ENCODE measurements around the gene SYTL3.

DNA sequence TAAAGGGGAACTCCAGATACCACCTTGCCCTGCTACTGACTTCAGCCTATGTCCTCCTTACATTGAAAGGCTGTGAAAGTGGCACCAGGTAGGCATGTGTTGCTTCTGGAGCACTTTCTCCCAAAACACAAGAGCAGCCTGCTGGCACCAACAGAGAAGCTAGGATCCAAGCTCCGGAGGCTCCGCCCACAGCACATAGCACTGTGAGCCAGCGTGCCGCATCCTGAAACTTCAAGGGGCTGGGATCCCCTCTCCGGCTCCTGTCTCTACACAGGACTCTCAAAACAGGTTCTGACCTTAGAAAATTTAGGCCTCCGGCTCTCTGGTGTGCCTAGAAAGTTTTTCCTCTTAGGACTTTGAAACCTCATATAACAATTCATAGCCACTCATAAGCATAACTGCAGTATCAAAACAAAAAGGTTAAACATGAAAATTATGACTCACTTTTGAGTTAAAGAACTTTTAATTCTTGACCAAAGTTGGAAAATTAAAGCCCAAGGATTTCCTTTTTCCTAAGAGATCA lies 128.2 kb downstream of the SYTL3 start:
- TF ChIP-seq, protein P1, sequence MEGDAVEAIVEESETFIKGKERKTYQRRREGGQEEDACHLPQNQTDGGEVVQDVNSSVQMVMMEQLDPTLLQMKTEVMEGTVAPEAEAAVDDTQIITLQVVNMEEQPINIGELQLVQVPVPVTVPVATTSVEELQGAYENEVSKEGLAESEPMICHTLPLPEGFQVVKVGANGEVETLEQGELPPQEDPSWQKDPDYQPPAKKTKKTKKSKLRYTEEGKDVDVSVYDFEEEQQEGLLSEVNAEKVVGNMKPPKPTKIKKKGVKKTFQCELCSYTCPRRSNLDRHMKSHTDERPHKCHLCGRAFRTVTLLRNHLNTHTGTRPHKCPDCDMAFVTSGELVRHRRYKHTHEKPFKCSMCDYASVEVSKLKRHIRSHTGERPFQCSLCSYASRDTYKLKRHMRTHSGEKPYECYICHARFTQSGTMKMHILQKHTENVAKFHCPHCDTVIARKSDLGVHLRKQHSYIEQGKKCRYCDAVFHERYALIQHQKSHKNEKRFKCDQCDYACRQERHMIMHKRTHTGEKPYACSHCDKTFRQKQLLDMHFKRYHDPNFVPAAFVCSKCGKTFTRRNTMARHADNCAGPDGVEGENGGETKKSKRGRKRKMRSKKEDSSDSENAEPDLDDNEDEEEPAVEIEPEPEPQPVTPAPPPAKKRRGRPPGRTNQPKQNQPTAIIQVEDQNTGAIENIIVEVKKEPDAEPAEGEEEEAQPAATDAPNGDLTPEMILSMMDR (IDR thresholded peaks at IDR 0.05): no peak
- no peak for TF ChIP-seq POLR2A (IDR thresholded peaks at IDR 0.05)
